ENCODE results near the gene RAD54L.

- TF ChIP-seq TCF12 (IDR thresholded peaks at IDR 0.05) (no peak), SMC3 (IDR thresholded peaks at IDR 0.05; ENCODE audit: low read depth, low read length) (no peak)
Measured at GRCh38 chr1:46211051-46211450, 36.5 kb upstream of the RAD54L start.
